Stimulated activated CD8-positive, alpha-beta memory T cell treated with anti-CD3 and anti-CD28 coated beads, Interleukin-4, amount 100 ng/mL, for 4 hours (primary cell): ENCODE measurements around the gene ANO6.
"Not testable (repeated sequence)": the region's sequence is repeated elsewhere in the genome, so short reads cannot be mapped to it uniquely, and the experiment has no call there.

Experiments used
- DNase-seq, 2 donors: peaks; one replicate each; pipeline ENCODE4 v3.0.0-alpha.2; 2020; ENCODE audit warnings: low read depth in 2 of 2, low spot score in 1 of 2

Gene ANO6

DNA sequence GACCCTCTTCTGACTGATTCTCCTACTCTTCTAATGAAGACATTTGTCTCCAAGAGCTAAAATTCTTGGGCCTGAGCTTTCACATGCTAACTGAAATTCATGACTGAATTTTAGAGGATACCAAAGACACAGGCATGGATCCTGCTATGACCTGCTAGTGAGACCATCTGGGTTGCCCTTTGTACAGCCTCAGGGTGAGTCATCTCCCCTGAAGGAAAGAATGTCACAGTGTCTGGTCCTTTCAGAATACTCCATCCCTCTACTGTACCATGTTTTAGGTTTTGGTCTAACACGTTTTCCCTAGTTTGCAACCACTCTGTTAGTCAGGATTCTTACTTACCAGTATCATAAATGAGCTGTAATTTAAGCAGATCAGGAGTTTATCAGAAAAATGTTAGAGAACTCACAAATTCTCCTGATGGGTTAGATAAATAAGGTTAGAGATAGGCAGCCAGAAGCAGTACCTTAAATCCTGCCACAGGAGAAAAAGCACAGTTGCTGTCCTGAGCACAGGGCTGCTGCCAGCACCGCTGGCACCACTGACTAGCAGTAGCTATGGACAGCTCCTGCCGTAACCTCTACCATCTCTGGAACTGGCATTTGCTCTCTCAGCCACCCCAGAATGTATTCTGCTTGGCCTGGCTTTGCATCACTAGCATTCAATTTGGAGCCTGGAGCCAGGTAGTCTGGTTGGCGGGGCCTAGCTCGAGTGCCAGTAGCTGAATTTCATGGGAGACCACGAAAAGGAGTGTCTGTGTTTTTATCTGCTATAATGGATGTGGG lies 127.6 kb downstream of the ANO6 start:
- no peak for DNase-seq

GRCh38 chr12:45348311-45348710 lies 132.4 kb downstream of the ANO6 start:
- no peak for DNase-seq

GRCh38 chr12:45348986-45349385 lies 133.1 kb downstream of the ANO6 start:
- no peak for DNase-seq

- no peak for DNase-seq
Measured at GRCh38 chr12:45349916-45350315, 134.0 kb downstream of the ANO6 start.

- no peak for DNase-seq
Measured at GRCh38 chr12:45350861-45351260, 135.0 kb downstream of the ANO6 start.

GRCh38 chr12:45351921-45352670 lies 136.2 kb downstream of the ANO6 start:
- no peak for DNase-seq

GRCh38 chr12:45353944-45354343 lies 138.0 kb downstream of the ANO6 start:
- no peak for DNase-seq

DNA sequence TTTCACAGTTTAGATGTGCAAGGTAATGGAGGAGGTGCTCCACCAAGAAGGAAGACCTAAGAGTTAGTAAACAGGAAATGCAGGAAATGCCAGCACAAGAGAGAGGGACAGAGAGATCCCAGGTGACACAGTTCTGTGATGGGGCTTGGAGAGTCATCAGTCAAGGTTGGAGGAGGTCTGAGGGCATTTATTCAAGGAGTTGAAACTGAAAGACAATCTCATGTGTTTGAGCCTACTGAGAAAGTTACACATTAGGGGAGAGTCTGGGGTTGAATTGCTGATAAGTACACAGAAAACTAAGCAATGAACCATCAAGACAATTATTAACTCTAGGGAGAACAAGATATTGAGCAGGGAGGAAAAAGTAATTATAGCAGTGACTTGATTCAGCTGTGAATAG lies 138.5 kb downstream of the ANO6 start:
- DNase-seq: no peak

DNA sequence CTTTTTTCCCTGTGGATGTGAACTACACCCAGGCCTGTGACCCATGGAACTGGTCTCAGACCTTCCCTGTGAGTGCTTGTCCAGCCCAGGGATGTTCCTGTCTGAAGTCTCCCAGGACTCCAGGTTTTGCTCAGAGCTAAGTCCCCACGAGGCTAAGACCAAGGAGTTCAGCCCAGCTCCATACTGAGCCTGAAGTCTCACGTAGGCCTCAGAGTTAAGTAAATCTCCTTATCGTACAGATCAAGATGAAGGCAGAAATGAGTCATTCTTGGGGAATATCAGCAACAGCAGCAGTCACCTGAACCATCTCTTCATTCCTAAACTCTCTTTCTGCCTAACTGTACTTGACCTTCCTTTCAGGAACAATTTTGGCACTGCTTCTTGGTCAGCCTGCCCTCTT lies 139.8 kb downstream of the ANO6 start:
- DNase-seq: no peak

- no peak for DNase-seq
Measured at GRCh38 chr12:45356822-45357538, 141.1 kb downstream of the ANO6 start.

- DNase-seq: no peak
Measured at GRCh38 chr12:45357539-45358417, 141.9 kb downstream of the ANO6 start.

- DNase-seq: no peak
Measured at GRCh38 chr12:45362291-45362690, 146.4 kb downstream of the ANO6 start.

- DNase-seq: no peak
Measured at GRCh38 chr12:45363903-45364302, 148.0 kb downstream of the ANO6 start.

DNA sequence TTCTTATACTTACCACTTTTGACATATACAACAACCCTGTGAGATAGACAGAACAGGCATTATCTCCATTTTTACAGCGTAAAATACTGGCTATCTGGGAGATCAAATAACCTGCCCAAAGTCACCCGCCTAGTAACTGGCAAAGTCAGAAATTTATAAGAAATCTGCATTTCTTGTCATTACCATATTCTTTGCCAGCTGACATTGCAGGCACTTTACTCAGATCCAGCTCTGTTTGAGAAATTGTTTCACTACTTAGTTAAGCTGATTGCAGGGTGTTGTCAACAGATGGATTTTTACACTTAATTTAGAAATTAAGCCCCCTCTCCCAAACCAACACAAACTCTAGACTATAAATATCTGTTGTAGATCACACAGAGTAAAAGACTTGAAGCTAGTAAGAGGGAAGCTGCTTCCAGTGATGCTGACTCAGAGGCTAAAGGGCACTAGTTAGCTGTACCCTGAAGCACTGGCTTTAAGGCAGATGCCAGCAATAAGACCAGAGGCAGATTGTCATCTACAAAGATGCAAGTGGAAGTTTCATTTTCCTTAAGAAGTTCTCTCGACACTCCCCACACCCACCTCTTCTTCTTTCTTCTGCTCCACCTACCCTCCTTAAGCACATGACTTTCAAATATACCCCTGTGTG lies 153.1 kb downstream of the ANO6 start:
- DNase-seq: no peak

DNA sequence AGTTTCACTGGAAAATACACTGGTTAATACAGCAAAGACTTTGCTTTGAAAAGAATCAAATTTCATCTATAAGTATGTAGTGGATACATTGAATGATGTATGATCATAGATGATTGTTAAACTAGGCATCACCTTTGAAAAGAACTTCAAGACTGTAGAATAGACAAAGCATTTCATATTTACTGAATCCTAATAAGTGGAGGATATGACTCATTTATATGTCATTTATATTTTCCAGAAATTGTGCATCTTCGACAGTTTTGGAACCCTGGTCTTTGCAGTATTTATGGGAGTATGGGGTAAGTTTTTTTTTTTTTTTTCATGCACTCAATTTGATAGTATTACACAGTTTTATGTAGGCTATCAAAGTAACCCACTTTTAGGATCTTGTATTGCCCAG lies 161.9 kb downstream of the ANO6 start:
- DNase-seq: no peak

GRCh38 chr12:45379261-45379660 lies 163.4 kb downstream of the ANO6 start:
- DNase-seq: no peak

GRCh38 chr12:45381351-45381750 lies 165.5 kb downstream of the ANO6 start:
- DNase-seq: no peak

DNA sequence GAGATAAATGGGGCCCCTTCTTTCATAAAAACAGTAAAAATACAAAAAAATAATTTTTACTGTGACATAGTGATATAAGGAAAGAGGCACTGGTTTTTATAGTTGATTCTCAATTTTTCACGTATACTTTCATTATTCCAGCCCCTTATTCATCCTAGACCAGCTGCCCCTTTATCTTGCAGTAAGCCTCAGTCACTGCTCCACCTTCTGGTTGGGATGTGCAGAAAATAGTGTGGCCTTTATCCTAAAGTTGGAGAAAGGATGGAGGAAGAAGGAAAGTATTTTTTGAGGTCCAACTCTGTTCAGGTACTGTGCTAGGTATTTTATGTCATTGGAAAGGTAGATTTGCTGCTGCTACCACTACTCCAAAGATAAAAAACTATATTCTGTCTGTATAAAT lies 172.7 kb downstream of the ANO6 start:
- no peak for DNase-seq

- DNase-seq: no peak
Measured at GRCh38 chr12:45389426-45389825, 173.5 kb downstream of the ANO6 start.

- DNase-seq: not testable (repeated sequence)
Measured at GRCh38 chr12:45397499-45397898, 181.6 kb downstream of the ANO6 start.
